Hepatocyte (in vitro differentiated cells): ENCODE data around the gene ZMYND8. TPM values are rescaled to one million over a fixed set of nuclear protein-coding genes. Genes with fewer than 3 reads are reported as not detected.
"Not testable (repeated sequence)": the region's sequence is repeated elsewhere in the genome, so short reads cannot be mapped to it uniquely, and the experiment has no call there.

ENCODE experiments used
- DNase-seq: peaks from one replicate; pipeline ENCODE4 v3.0.0-alpha.2; 2016; ENCODE audit warnings: low spot score
- H2AFZ ChIP-seq: fragments of 200-600 bp; sonication (generic); 2 replicates; pipeline ENCODE4 v1.6.0; 2016; ENCODE audit warnings: antibody characterized with exemption, mild to moderate bottlenecking
- H3K27ac ChIP-seq: fragments of 200-600 bp; sonication (generic); 2 replicates; pipeline ENCODE4 v1.5.1; 2016; ENCODE audit warnings: mild to moderate bottlenecking
- H3K27me3 ChIP-seq: fragments of 200-600 bp; sonication (generic); 2 replicates; pipeline ENCODE4 v1.6.1; 2016
- H3K36me3 ChIP-seq: fragments of 200-600 bp; sonication (generic); replicated peaks from 2 replicates; pipeline ENCODE4 v1.5.1; 2016; ENCODE audit warnings: low read depth; ENCODE audit not compliant: insufficient read depth
- H3K4me1 ChIP-seq: fragments of 200-600 bp; sonication (generic); 2 replicates; pipeline ENCODE4 v1.5.1; 2016; ENCODE audit warnings: mild to moderate bottlenecking, moderate library complexity; ENCODE audit not compliant: insufficient read depth
- H3K4me2 ChIP-seq: fragments of 200-600 bp; sonication (generic); 2 replicates; pipeline ENCODE4 v1.6.0; 2016
- H3K4me3 ChIP-seq: fragments of 200-600 bp; sonication (generic); 2 replicates; pipeline ENCODE4 v1.5.1; 2016; ENCODE audit warnings: mild to moderate bottlenecking
- H3K79me2 ChIP-seq: fragments of 200-600 bp; sonication (generic); 2 replicates; pipeline ENCODE4 v1.6.0; 2017; ENCODE audit warnings: mild to moderate bottlenecking
- H3K9me2 ChIP-seq: fragments of 200-600 bp; sonication (generic); replicated peaks from 2 replicates; pipeline ENCODE4 v1.6.0; 2017; ENCODE audit warnings: mild to moderate bottlenecking; ENCODE audit not compliant: insufficient read depth
- H3K9me3 ChIP-seq: fragments of 200-600 bp; sonication (generic); 2 replicates; pipeline ENCODE4 v1.5.1; 2016; ENCODE audit warnings: low read depth, mild to moderate bottlenecking
- H4K20me1 ChIP-seq: fragments of 200-600 bp; sonication (generic); 2 replicates; pipeline ENCODE4 v1.6.0; 2016; ENCODE audit warnings: mild to moderate bottlenecking; ENCODE audit not compliant: insufficient read depth, poor library complexity, severe bottlenecking
- EZH2 ChIP-seq: fragments of 200-600 bp; sonication (generic); IDR thresholded peaks from 2 replicates; pipeline ENCODE4 v1.6.1; 2016; ENCODE audit warnings: antibody characterized with exemption, mild to moderate bottlenecking, borderline replicate concordance
- EZH2phosphoT487 ChIP-seq: fragments of 200-600 bp; sonication (generic); IDR thresholded peaks from one replicate; pipeline ENCODE4 v1.6.1; 2018; ENCODE audit warnings: antibody characterized with exemption, mild to moderate bottlenecking, low read depth, moderate library complexity; ENCODE audit not compliant: unreplicated experiment, severe bottlenecking
- whole genome bisulfite sequencing: methylation state at CpG from one replicate; pipeline ENCODE4 v1.1.6; 2016; ENCODE audit warnings: low lambda C conversion rate; ENCODE audit errors: missing lambda C conversion rate; 5-methylcytosine and 5-hydroxymethylcytosine counted together
- polyA plus RNA-seq: library from polyadenylated mRNA; unstranded; fragments of >200 nt; fragmentation: Nextera tagmentation; extraction: Ambion mirVana; gene quantifications from 2 replicates; pipeline ENCODE4 v1.2.1, GENCODE V29; 2016
- total RNA-seq: library from RNA; depleted of rRNA; stranded (reverse); fragments of >200 nt; gene quantifications from 2 replicates; pipeline ENCODE4 v1.2.3, GENCODE V29; 2014
- TF ChIP-seq, protein P1 (sequence below): fragments of 200-600 bp; sonication (generic); IDR thresholded peaks from 2 replicates; pipeline ENCODE4 v1.5.1; 2016; ENCODE audit warnings: antibody characterized with exemption, mild to moderate bottlenecking; ENCODE audit not compliant: poor library complexity

Gene ZMYND8
- total and polyA plus RNA-seq, 2 experiments from 2014 or later = 30.3 to 34.3 TPM

DNA sequence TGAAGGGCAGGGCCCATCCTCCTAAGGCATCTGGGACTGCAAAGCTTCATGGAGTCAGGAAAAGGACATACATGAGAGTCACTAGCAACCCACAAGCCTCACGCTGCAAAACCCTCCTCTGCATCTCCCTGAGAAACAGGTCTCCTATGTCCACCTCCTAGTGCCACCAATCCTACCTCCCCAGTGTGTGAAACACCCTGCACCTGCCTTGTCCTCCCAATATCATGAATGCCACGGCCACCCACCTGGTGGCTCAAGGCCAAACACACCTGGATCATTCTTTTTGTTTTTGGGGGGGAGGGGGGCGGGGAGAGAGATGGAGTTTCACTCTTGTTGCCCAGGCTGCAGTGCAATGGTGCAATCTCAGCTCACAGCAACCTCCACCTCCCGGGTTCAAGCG, 90.5 kb downstream of the ZMYND8 start:
- TF ChIP-seq EZH2 (no peak), EZH2phosphoT487 (no peak)
- TF ChIP-seq, protein P1, sequence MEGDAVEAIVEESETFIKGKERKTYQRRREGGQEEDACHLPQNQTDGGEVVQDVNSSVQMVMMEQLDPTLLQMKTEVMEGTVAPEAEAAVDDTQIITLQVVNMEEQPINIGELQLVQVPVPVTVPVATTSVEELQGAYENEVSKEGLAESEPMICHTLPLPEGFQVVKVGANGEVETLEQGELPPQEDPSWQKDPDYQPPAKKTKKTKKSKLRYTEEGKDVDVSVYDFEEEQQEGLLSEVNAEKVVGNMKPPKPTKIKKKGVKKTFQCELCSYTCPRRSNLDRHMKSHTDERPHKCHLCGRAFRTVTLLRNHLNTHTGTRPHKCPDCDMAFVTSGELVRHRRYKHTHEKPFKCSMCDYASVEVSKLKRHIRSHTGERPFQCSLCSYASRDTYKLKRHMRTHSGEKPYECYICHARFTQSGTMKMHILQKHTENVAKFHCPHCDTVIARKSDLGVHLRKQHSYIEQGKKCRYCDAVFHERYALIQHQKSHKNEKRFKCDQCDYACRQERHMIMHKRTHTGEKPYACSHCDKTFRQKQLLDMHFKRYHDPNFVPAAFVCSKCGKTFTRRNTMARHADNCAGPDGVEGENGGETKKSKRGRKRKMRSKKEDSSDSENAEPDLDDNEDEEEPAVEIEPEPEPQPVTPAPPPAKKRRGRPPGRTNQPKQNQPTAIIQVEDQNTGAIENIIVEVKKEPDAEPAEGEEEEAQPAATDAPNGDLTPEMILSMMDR = no peak
- H3K4me2 ChIP-seq = no peak overlapping the region
- peaks cover 65% of the 10 kb centered on the region for H3K79me2 ChIP-seq
- no peaks in the 10 kb centered on the region for H3K36me3 ChIP-seq
- H3K9me2 ChIP-seq = no peaks in the 10 kb centered on the region
- DNase-seq = no peak
- H3K4me1 ChIP-seq = no peaks in the 10 kb centered on the region
- H3K27me3 ChIP-seq = no peaks in the 10 kb centered on the region
- H3K9me3 ChIP-seq = no peaks in the 10 kb centered on the region
- no peak overlapping the region for H3K27ac ChIP-seq
- H2AFZ ChIP-seq = no peak overlapping the region
- peaks cover 13% of the 10 kb centered on the region for H4K20me1 ChIP-seq
- no peak overlapping the region for H3K4me3 ChIP-seq
- WGBS = 99% methylated on average over 4 of the region's 5 CpGs

DNA sequence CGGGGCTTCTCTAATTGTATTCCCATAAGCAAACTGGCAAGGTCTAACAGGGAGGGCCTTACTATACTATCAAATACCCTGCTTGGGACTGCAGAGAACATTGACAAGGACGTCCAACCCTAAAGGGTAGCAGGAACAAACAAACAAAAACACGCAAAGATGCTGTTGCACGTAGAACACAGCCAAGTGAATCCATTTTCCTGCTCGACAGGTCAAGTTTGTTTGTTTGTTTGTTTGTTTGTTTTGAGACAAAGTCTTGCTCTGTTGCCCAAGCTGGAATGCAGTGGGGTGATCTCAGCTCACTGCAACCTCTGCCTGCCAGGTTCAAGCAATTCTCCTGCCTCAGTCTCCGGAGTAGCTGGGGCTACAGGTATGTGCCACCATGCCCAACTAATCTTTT, 91.3 kb downstream of the ZMYND8 start:
- TF ChIP-seq EZH2phosphoT487 = no peak
- no peak for TF ChIP-seq EZH2
- TF ChIP-seq, protein P1 = no peak
- H3K79me2 ChIP-seq = peaks cover 67% of the 10 kb centered on the region

DNA sequence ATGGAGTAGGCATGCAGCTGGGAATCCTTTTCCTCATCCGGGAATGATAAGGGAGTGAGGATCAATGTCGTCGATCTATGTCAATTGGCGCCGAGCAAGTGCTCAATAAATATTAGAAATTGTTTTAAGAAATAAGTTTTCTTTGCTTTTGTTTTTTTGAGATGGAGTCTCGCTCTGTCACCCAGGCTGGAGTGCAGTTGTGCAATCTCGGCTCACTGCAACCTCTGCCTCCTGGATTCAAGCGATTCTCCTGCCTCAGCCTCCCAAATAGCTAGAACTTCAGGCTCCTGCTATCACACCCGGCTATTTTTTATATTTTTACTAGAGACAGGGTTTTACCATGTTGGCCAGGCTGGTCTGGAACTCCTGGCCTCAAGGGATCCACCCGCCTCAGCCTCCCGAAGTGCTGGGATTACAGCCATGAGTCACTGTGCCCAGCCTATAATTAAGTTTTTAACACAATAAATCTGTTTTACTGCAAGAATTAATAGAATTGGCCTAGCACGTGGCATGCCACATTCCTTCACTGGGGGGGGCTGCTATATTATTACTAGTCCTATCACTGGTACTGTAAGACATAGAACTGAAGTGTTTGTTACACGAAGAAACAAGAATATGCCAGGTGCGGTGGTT, 92.2 kb downstream of the ZMYND8 start:
- H3K36me3 ChIP-seq, H3K4me3 ChIP-seq, H3K9me2 ChIP-seq, H2AFZ ChIP-seq, H3K9me3 ChIP-seq, H3K27ac ChIP-seq, H3K27me3 ChIP-seq, H3K4me1 ChIP-seq, H3K4me2 ChIP-seq, DNase-seq: not testable (repeated sequence)
- 87% methylated on average over 14 of the region's 14 CpGs for WGBS
- Histone ChIP-seq H4K20me1 (peaks cover 13% of the 10 kb centered on the region), H3K79me2 (peaks cover 67% of the 10 kb centered on the region)

More for the DNA sequence above, 91.3 kb downstream of the ZMYND8 start:
- no peak overlapping the region for H3K27ac ChIP-seq
- no peak overlapping the region for H2AFZ ChIP-seq
- H3K4me2 ChIP-seq = no peak overlapping the region
- no peaks in the 10 kb centered on the region for H3K4me1 ChIP-seq
- DNase-seq = no peak
- no peak overlapping the region for H3K4me3 ChIP-seq
- no peaks in the 10 kb centered on the region for H3K9me2 ChIP-seq
- no peaks in the 10 kb centered on the region for H3K36me3 ChIP-seq
- no peaks in the 10 kb centered on the region for H3K9me3 ChIP-seq
- 95% methylated on average over 6 of the region's 6 CpGs for WGBS
- no peaks in the 10 kb centered on the region for H3K27me3 ChIP-seq
- H4K20me1 ChIP-seq = peaks cover 13% of the 10 kb centered on the region

DNA sequence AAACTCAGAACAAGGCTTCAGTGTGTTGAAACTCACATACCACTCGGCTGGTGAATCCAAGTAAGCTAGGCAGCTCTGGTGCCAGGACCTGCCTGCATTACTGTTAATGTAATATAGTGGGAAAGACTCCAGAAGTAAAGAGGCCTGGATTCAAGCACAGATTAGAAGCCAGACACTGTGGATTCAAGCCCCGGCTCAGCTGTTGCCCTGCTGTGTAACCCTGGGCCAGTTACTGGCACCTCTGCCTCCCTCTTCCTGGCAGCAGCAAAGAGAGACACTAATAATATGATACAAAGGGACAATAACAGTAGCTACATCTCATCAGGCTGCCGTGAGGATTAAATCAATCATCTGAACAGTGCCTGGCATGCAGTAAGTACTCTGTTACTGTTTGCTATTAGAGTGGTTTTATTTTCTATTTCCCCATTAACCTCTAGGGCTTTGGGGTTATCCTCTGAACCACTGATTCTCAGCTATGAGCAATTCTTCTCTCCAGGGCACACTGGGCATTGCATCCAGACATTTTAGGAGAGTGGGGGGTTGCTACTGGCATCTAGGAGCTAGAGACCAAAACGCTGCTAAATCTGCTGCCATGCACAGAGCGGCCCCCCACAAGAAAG, 92.9 kb downstream of the ZMYND8 start:
- no peak for TF ChIP-seq EZH2
- TF ChIP-seq EZH2phosphoT487 = no peak
- TF ChIP-seq, protein P1 = no peak
- H3K9me2 ChIP-seq = no peaks in the 10 kb centered on the region
- no peak overlapping the region for H2AFZ ChIP-seq
- no peaks in the 10 kb centered on the region for H3K36me3 ChIP-seq
- H3K27me3 ChIP-seq = no peaks in the 10 kb centered on the region
- WGBS = 84% methylated on average over 5 of the region's 5 CpGs
- no peak overlapping the region for H3K4me3 ChIP-seq
- H3K27ac ChIP-seq = no peak overlapping the region
- no peaks in the 10 kb centered on the region for H3K4me1 ChIP-seq
- no peak overlapping the region for H3K4me2 ChIP-seq
- DNase-seq = no peak
- peaks cover 65% of the 10 kb centered on the region for H3K79me2 ChIP-seq
- H3K9me3 ChIP-seq = no peaks in the 10 kb centered on the region
- H4K20me1 ChIP-seq = peaks cover 8% of the 10 kb centered on the region
